ENCODE data around the gene DIAPH2.

The DIAPH2 gene

DNA sequence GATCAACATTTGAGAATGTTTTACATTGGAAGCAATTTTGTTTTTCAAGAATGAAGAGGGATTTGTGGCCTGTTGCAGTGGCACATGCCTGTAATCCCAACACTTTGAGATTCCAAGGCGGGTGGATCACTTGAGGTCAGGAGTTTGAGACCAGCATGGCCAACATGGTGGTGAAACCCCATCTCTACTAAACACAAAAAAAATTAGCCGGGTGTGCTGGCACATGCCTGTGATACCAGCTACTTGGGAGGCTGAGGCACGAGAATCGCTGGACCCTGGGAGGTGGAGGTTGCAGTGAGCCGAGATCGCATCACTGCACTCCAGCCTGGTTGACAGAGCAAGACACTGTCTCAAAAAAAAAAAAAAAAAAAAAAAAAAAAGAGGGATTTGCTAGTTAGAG lies 326.9 kb downstream of the DIAPH2 start:
- TF ChIP-seq ZC3H10 (CRISPR knock-in tag; IDR thresholded peaks at IDR 0.05) (no peak), ZNF565 (CRISPR knock-in tag; conservative IDR thresholded peaks at IDR 0.05; ENCODE audit: low read depth) (no peak), CSDC2 (CRISPR knock-in tag; IDR thresholded peaks at IDR 0.05) (no peak), ZNF8 (CRISPR knock-in tag; IDR thresholded peaks at IDR 0.05) (no peak), ZNF70 (CRISPR knock-in tag; IDR thresholded peaks at IDR 0.05) (no peak), ISL1 (CRISPR knock-in tag; IDR thresholded peaks at IDR 0.05) (no peak), TCF4 (CRISPR knock-in tag; IDR thresholded peaks at IDR 0.05; ENCODE audit: borderline replicate concordance) (no peak), ZFP3 (CRISPR knock-in tag; IDR thresholded peaks at IDR 0.05) (no peak), SNAI2 (CRISPR knock-in tag; IDR thresholded peaks at IDR 0.05) (no peak), PPARA (CRISPR knock-in tag; IDR thresholded peaks at IDR 0.05; ENCODE audit: borderline replicate concordance) (no peak), ZFP30 (CRISPR knock-in tag; IDR thresholded peaks at IDR 0.05) (no peak)
- TF ChIP-seq, protein P1, sequence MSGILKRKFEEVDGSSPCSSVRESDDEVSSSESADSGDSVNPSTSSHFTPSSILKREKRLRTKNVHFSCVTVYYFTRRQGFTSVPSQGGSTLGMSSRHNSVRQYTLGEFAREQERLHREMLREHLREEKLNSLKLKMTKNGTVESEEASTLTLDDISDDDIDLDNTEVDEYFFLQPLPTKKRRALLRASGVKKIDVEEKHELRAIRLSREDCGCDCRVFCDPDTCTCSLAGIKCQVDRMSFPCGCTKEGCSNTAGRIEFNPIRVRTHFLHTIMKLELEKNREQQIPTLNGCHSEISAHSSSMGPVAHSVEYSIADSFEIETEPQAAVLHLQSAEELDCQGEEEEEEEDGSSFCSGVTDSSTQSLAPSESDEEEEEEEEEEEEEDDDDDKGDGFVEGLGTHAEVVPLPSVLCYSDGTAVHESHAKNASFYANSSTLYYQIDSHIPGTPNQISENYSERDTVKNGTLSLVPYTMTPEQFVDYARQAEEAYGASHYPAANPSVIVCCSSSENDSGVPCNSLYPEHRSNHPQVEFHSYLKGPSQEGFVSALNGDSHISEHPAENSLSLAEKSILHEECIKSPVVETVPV (CRISPR knock-in tag; IDR thresholded peaks at IDR 0.05): no peak
- TF ChIP-seq, protein P2, sequence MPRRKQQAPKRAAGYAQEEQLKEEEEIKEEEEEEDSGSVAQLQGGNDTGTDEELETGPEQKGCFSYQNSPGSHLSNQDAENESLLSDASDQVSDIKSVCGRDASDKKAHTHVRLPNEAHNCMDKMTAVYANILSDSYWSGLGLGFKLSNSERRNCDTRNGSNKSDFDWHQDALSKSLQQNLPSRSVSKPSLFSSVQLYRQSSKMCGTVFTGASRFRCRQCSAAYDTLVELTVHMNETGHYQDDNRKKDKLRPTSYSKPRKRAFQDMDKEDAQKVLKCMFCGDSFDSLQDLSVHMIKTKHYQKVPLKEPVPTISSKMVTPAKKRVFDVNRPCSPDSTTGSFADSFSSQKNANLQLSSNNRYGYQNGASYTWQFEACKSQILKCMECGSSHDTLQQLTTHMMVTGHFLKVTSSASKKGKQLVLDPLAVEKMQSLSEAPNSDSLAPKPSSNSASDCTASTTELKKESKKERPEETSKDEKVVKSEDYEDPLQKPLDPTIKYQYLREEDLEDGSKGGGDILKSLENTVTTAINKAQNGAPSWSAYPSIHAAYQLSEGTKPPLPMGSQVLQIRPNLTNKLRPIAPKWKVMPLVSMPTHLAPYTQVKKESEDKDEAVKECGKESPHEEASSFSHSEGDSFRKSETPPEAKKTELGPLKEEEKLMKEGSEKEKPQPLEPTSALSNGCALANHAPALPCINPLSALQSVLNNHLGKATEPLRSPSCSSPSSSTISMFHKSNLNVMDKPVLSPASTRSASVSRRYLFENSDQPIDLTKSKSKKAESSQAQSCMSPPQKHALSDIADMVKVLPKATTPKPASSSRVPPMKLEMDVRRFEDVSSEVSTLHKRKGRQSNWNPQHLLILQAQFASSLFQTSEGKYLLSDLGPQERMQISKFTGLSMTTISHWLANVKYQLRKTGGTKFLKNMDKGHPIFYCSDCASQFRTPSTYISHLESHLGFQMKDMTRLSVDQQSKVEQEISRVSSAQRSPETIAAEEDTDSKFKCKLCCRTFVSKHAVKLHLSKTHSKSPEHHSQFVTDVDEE (CRISPR knock-in tag; IDR thresholded peaks at IDR 0.05): no peak
- TF ChIP-seq, protein P3, sequence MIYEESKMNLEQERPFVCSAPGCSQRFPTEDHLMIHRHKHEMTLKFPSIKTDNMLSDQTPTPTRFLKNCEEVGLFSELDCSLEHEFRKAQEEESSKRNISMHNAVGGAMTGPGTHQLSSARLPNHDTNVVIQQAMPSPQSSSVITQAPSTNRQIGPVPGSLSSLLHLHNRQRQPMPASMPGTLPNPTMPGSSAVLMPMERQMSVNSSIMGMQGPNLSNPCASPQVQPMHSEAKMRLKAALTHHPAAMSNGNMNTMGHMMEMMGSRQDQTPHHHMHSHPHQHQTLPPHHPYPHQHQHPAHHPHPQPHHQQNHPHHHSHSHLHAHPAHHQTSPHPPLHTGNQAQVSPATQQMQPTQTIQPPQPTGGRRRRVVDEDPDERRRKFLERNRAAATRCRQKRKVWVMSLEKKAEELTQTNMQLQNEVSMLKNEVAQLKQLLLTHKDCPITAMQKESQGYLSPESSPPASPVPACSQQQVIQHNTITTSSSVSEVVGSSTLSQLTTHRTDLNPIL (CRISPR knock-in tag; IDR thresholded peaks at IDR 0.05; ENCODE audit: low read depth): no peak
- TF ChIP-seq, protein P4, sequence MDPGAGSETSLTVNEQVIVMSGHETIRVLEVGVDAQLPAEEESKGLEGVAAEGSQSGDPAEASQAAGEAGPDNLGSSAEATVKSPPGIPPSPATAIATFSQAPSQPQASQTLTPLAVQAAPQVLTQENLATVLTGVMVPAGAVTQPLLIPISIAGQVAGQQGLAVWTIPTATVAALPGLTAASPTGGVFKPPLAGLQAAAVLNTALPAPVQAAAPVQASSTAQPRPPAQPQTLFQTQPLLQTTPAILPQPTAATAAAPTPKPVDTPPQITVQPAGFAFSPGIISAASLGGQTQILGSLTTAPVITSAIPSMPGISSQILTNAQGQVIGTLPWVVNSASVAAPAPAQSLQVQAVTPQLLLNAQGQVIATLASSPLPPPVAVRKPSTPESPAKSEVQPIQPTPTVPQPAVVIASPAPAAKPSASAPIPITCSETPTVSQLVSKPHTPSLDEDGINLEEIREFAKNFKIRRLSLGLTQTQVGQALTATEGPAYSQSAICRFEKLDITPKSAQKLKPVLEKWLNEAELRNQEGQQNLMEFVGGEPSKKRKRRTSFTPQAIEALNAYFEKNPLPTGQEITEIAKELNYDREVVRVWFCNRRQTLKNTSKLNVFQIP (CRISPR knock-in tag; IDR thresholded peaks at IDR 0.05; ENCODE audit: borderline replicate concordance, low read depth): no peak
- no peak for ATAC-seq

DNA sequence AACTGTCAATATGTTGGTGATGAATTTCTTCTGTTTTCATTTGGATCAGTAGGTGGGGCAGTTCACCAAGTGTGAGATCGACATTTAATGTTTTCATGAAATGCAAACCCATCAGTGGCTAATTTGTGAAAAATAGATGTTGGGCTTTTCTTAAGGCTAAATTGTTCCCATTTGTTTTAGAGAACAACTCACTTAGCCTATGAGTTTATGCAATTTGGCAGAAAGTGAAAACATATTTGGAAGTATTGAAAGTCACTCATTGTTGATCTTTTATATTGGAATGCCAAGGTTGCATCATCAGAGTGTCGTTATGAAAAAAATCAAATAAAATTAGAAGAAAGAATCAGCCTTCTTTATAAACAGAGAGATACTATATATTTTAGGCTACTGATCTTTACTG lies 331.5 kb downstream of the DIAPH2 start:
- ATAC-seq: no peak
- TF ChIP-seq CSDC2 (CRISPR knock-in tag; IDR thresholded peaks at IDR 0.05): no peak

DNA sequence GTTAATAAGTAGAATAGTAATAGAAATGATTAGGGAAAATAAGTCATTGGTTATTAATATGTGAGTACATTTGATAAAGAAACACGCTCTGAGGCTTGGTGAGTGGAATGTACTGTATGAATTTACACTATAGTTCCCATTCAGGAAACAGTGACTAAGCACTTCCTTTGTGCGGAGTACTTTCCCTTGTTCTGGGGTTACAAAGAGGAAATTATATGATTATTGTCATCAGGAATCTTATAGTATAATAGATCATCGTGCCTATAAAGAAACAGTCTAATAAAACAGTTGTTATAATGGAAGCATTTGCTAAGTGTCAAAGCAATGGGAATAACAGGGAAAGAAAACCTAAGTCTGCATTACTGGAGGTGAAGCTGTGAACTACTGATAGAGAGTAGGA lies 337.0 kb downstream of the DIAPH2 start:
- 0 out of 3 replicates have a peak, but pooled peaks have one; percentile 27 for ATAC-seq
- no peak for TF ChIP-seq ZFP30 (CRISPR knock-in tag; IDR thresholded peaks at IDR 0.05)
- TF ChIP-seq, protein P1 (CRISPR knock-in tag; IDR thresholded peaks at IDR 0.05): no peak
- no peak for TF ChIP-seq ARNTL (CRISPR knock-in tag; IDR thresholded peaks at IDR 0.05; ENCODE audit: borderline replicate concordance, low read depth)
- no peak for TF ChIP-seq ZNF70 (CRISPR knock-in tag; IDR thresholded peaks at IDR 0.05)
- TF ChIP-seq, protein P3 (CRISPR knock-in tag; IDR thresholded peaks at IDR 0.05; ENCODE audit: low read depth): no peak
- TF ChIP-seq ESRRG (CRISPR knock-in tag; IDR thresholded peaks at IDR 0.05): no peak
- TF ChIP-seq SNAI2 (CRISPR knock-in tag; IDR thresholded peaks at IDR 0.05): no peak
- no peak for TF ChIP-seq CSDC2 (CRISPR knock-in tag; IDR thresholded peaks at IDR 0.05)
- TF ChIP-seq PPARA (CRISPR knock-in tag; IDR thresholded peaks at IDR 0.05; ENCODE audit: borderline replicate concordance): no peak
- TF ChIP-seq, protein P2 (CRISPR knock-in tag; IDR thresholded peaks at IDR 0.05): no peak
- TF ChIP-seq RARB (CRISPR knock-in tag; IDR thresholded peaks at IDR 0.05): no peak
- no peak for TF ChIP-seq ZFP3 (CRISPR knock-in tag; IDR thresholded peaks at IDR 0.05)
- TF ChIP-seq ZNF8 (CRISPR knock-in tag; IDR thresholded peaks at IDR 0.05): no peak
- TF ChIP-seq ZNF565 (CRISPR knock-in tag; conservative IDR thresholded peaks at IDR 0.05; ENCODE audit: low read depth): no peak
- TF ChIP-seq, protein P5, sequence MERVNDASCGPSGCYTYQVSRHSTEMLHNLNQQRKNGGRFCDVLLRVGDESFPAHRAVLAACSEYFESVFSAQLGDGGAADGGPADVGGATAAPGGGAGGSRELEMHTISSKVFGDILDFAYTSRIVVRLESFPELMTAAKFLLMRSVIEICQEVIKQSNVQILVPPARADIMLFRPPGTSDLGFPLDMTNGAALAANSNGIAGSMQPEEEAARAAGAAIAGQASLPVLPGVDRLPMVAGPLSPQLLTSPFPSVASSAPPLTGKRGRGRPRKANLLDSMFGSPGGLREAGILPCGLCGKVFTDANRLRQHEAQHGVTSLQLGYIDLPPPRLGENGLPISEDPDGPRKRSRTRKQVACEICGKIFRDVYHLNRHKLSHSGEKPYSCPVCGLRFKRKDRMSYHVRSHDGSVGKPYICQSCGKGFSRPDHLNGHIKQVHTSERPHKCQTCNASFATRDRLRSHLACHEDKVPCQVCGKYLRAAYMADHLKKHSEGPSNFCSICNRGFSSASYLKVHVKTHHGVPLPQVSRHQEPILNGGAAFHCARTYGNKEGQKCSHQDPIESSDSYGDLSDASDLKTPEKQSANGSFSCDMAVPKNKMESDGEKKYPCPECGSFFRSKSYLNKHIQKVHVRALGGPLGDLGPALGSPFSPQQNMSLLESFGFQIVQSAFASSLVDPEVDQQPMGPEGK (CRISPR knock-in tag; IDR thresholded peaks at IDR 0.05; ENCODE audit: borderline replicate concordance): no peak
